CD4-positive, alpha-beta T cell treated with Interleukin-12 subunit alpha and Interleukin-12 subunit beta, for 1 hour (primary cell): ENCODE results near the gene ECT2L.

Experiments used
- DNase-seq: peaks from one replicate; pipeline ENCODE4 v3.0.0-alpha.2; 2020

Gene ECT2L

DNA sequence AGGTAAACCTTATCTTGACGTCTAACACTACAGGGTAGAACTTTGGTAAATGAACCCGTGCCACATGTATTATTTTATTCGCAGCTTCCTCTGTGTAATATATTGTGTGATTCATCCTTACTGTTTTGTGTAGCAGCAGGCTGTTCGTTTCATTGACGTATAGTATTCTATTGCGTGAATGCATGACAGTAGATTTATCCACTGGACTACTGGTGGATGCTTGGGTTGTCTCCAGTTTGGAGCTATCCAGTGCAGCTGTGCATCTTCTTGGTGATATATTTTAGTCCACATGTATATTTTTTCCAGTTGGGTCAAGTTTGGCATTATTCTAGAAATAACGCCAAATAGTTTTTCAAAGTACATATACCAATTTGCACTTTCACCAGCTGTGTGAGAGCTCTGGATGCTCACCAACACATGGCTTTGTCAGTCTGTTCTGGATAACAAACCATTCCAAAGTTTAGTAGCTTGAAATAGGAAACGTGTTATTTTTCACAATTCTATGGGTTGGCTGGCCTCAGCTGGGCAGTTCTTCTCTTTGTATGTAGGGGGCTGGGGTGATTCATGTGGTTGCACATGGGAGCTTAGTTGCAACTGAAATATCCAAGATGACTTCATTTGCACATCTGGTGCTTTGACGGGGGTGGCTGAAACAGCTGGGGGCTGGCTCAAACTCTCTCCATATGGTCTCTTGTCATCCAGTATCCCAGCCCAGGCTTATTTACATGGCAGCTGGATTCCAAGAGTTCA, 9.3 kb downstream of the ECT2L start:
- no peak for DNase-seq

GRCh38 chr6:138806889-138807288, 11.0 kb downstream of the ECT2L start:
- DNase-seq, result no peak

- no peak for DNase-seq
These were observed 13.8 kb downstream of the ECT2L start for GRCh38 chr6:138809677-138810076.

- DNase-seq, result no peak
These were observed 16.0 kb downstream of the ECT2L start for GRCh38 chr6:138811866-138812265.

DNA sequence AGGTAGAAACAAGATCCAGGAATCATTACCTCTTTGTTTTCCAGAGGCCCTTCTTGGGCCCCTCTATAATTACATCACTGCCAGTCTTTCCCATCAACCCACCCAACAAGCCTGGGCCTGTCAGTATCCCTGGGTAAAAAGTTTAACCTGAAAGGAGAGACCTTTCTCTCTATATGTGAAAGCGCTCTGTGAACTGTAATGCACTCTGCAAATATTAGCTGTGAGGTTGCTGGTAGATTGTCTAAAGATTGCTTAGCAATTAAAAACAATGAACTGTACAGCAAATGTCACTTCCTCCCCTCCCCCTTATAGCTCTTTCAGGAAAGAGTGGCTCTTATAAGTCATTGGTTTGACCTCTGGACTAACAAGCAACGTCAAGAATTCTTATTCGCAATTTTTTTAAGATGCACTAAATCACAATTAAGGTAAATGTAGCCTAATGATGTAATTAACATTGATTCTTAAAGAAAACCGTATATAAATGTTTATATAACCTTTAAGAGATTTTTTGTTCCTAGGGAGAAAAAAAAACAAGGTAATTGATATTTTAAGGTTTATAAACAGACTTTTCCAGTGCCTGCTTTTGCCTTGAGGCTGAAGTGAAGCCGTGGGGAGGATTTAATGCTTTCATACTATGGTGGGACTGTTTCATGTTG, 18.4 kb downstream of the ECT2L start:
- no peak for DNase-seq

- DNase-seq, result no peak
These were observed 19.3 kb downstream of the ECT2L start for GRCh38 chr6:138815221-138815620.

GRCh38 chr6:138815797-138816528, 20.1 kb downstream of the ECT2L start:
- peak; percentile 50 for DNase-seq

DNA sequence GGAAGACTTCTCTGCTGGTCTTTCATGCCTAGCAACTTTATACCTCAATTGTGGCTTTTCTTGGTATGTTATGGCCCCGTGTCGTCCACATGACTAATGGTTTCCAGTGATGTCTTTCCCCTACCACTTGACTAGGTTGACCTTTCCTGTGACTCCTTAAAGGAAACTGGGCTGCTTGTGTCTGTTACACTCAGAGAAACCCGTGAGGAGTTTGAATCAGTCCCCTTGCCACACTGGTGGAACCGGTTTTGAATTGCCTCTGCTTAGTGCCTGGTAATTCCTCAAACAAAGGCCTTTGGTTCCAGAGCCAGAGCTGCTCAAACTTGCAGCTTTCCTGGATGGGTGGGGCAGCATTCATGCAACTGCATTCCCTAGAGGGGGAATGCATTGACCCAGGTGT, 21.9 kb downstream of the ECT2L start:
- DNase-seq, result no peak

DNA sequence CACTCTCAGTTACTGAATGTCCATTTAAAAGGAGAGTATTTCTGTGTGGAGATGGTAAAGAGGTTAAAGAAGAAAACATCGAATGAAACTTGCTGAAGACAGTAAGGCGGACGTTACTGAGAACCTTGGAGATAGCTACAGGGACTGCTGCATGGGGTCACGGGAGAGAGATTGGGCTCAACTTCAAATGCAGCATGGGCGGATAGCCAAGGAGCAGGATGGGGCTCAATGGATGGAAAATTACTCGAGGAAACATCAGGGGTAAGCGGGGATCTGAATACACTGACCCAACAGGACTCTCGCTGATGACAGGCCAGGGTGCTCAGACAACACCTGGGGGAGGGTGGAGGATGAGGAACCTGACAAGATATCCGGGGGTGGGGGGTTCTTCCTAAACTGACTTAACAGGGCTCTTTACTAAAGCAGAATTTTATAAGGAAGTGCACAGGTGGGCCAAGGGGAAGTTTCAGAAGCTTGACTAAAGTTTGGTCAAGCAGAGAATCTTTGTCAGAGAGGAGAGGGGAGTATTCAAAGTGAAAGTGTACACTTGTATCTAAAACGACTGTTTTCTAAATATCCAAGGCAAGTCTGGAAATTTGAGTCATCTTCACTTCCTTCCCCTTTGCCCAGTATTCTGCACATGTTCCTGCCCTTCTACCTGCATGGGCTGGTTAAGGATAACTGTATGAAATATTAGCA, 22.8 kb downstream of the ECT2L start:
- DNase-seq, result no peak

DNA sequence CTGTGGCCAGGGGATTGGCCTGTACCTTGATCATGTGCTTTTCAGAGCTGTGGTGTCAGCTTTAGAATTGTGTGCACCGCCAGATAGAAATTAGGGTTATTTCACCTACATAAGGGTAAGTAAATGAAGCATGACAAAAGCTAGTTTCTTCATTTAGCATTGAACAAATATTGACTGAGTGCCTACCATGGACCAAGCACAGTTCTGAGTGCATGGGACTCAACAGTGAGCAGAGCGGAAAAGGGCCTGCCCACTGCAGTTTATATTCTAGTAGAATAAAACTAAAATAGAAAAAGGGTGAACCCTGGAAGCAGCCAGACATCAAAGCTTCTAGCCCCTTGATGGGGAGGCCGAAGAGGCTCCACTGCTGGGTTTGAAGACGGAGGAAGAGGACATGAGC, 25.6 kb downstream of the ECT2L start:
- DNase-seq, result no peak

- no peak for DNase-seq
These were observed 28.7 kb downstream of the ECT2L start for GRCh38 chr6:138824482-138825144.

- no peak for DNase-seq
These were observed 34.4 kb downstream of the ECT2L start for GRCh38 chr6:138830248-138830647.

GRCh38 chr6:138832182-138832581, 36.3 kb downstream of the ECT2L start:
- no peak for DNase-seq

- no peak for DNase-seq
These were observed 38.1 kb downstream of the ECT2L start for GRCh38 chr6:138833816-138834539.

- DNase-seq, result no peak
These were observed 41.4 kb downstream of the ECT2L start for GRCh38 chr6:138837246-138837645.

DNA sequence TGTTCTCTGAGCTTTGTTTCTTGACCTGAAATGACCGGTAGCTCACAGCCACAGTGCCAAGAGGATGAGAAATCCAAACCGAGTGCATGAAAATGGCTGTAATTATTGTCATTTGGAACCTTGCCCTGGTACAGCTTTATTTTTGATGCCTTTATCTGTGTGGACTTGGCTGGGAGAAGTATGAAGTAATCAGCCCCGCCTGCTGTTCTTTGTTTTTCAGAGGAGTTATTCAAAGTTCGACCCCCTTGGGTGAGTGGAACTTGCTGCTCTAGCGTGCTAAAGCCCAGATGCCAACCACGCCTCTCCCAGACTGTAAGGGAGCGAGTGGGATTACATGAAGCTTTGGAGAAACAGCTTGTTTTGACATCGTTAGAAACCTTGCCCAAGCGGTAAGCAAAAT, 48.3 kb downstream of the ECT2L start:
- no peak for DNase-seq

GRCh38 chr6:138847884-138848283, 52.0 kb downstream of the ECT2L start:
- DNase-seq, result no peak

DNA sequence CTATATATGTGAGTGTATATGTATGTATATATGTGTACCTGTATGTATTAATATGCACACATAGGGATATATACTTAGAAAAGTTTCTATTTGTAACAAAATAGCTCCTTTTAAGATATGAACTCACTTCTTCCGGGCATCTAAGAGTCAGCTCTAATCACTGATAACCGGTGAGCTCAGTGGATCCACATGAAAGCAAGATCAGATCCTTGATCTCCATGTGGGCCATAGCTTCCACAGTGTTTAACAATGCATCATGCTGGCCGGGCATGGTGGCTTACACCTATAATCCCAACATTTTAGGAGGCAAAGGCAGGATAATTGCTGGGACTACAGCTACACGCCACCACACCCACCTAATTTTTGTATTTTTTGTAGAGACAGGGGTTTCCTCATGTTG, 52.6 kb downstream of the ECT2L start:
- no peak for DNase-seq

DNA sequence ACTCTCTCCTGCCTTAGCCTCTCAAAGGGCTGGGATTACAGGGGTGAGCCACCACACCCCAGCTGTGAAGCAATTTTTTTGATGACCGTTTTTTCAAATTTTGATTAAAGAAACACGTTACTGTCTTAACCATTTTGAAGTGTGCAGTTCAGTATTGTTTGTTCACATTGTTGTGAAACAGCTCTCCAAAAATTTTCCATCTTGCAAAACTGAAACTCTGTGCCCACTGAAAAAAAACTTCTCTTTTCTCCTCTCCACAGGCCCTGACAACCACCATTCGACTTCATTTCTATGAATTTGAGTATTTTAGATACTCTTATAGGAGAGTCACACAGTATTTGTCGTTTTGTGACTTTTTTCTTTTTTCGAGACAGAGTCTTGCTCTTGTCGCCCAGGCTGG, 53.9 kb downstream of the ECT2L start:
- DNase-seq, result no peak

GRCh38 chr6:138856654-138857053, 60.8 kb downstream of the ECT2L start:
- no peak for DNase-seq

GRCh38 chr6:138857775-138858174, 61.9 kb downstream of the ECT2L start:
- no peak for DNase-seq

GRCh38 chr6:138862456-138862855, 66.6 kb downstream of the ECT2L start:
- no peak for DNase-seq
